GM18909 (cell line): Measurements from ENCODE around the gene SLC38A3.

Experiments
- ATAC-seq: cut with Tn5 transposase; IDR thresholded peaks from one replicate; pipeline ENCODE4 v1.9.1; 2021; ENCODE audit warnings: mild to moderate bottlenecking; ENCODE audit not compliant: unreplicated experiment, poor library complexity

SLC38A3 gene

DNA sequence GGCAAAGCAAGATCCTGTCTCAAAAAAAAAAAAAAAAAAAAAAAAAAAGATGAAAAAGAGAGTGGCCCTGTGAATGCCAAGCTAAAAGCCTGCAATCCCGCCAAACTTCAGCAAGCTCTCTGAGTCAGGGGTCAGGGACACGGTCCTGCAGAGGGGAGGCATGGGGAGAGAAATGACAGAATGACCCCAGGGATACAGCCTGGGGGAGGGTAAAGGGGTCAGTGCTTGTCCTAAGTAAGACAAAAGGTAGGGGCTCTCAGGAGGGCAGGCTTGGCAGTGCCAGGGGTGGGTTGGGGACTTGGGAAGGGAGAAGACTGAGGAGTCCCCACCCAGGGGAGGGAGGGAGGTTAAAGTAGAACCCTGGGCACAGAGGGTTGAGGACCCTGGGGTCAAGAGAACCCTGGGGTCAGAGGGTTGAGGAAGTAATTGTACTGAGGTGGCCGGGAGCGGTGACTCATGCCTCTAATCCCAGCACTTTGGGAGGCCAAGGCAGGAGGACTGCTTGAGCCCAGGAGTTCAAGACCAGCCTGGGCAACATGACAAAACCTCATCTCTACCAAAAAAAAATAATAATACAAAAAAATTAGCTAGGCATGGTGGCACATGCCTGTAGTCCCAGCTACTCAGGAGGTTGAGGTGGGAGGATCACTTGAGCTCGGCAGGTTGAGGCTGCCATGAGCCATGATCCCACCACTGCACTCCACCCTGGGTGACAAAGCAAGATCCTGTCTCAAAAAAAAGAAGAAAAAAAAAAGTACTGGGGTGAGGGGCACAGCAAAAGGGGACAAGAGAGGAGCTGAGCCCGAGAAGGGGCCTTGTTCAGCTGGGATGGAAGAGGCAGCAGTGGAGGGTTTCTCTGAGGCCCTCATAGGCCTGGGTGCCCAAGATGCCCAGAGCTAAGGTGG lies 58.7 kb downstream of the SLC38A3 start:
- ATAC-seq, result no peak

DNA sequence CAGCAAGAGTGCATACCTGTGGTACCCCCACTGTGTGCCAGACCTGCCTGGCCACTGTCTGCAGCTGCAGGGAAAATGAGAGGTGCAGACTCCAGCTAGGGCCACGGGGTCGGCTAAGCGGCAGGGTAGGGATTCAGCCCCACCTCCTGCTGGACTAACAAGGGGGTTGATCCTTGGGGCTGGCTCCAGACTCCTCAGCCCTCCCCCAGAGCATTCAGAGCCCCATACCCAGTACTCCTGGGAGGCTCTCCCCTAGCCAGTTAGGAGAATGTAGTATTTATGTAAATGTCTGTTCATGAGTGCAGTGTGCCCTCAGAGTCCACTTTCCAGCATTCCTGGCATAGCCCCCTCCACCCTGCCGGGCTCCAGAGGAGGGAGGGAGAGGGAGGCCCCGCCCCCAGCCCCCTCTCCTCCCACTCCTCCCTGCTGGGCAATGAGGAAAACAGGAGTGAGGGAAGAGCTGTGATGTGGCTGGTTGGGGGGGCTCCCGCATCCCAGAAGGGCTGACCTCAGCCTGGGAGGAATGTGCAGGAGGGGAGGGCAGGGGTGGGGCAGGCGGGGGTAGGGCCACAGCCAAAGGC lies 59.4 kb downstream of the SLC38A3 start:
- ATAC-seq, result no peak

DNA sequence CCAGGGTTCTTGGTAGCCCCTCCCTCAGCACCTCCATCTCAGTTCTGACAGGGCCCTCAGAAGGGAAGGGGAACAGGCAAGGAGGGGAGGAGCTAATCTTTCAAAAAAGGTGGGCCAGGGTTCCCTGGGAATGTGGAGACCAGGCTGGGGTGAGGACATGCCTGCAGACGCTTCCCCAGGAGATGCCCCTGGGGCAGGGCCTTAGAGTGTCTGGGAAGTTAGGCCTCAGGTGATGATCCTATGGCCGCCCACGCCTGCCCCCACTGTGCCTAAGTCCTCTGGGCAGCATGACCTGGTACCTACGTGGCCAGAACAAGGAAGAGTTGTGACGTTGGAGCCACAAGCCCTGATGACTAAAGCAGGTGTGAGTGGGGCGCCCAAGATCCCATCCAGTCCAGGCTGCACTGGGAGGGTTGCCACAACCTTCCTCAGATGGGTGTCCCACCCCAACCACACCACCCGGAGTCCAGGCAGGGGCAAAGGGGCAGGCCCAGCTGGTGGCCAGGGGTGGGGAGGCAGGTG lies 60.0 kb downstream of the SLC38A3 start:
- no peak for ATAC-seq

DNA sequence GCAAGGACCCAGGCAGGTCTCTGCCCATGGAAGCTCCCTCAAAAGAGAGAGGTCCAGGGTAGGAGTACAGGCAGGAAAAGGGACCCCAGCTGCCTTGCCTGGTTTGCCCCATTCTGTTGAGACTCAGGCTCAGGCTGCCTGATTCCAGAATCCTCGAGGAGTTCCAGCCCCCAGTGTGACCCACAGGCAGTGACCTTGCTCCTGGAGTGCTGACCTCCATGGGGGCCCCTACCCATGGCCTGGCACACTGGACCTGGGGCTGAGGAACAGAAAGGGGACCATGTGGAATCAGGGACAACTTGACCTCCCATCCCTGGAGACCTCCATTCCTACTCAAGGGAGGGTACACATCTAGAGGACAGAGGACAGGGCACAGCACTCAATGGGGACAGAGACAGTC lies 60.5 kb downstream of the SLC38A3 start:
- ATAC-seq, result no peak

DNA sequence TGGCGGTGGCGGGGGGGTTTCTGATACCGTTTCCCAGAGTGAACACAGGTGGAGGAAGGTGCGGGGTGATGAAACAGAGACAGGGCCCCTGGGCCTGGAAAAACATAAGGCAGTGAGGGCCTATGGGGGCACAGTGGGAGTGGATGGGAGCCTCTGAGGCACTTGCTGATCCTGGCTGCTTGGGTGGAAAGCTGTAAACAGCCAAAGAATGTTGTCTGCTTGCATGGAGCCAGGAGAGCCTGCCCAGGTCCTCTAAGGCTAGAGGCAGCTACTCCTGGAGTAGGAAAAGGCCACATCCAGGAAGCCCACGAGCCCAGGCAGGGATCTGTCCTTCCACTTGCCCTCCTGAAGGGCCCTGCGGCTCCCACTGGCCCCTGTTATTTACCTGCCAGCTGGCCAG lies 60.9 kb downstream of the SLC38A3 start:
- ATAC-seq, result no peak

DNA sequence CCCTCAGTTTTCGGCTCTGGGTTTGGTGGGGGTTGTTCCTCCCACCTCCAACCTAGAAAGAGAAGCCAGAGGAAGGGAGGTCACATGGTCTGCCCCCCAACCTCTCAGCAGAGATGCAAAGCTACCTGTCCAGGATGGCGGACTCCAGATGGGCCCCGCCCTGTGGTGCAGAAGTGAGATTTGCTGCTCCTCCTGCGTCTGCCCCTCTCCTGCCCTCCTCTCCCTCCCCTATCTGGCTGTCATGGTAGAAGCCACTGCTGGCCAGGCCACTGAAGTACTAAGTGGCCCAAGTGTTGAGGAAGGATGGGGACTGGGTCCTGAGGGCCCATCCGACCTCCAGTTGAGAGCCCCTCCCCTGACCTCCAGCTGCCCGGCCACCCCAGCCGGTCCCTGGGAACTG lies 61.8 kb downstream of the SLC38A3 start:
- no peak for ATAC-seq

DNA sequence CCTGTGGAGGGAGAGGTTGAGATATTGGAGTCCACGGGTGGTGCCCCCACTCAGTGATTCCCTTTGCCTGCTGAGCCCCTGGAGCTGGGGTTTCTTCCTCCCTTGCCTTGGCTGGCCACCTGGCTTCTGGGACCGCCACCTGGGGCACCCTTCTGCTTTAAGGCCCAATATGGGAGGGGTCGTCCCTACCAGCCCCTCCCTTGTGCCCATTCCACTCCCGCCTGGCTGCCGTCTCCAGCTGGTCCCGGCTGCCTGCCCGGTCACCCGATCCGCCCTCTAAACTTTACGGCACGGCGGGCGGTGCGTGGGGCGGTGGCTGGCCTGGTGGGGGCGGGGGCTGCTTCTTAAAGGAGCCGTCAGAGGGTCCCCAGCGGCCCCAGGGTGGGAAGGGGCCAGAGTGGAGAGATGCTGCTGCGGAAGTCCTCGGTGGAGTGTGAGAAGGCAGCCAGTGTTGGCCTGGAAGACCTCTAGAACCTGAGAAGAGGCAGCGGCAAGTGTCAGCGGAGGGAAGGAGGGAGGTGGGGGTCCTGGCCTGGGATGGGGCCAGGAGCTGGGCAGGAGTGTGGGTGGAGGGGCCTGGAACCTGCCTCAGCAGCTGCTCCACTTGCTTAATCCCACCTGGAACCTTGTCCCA lies 62.3 kb downstream of the SLC38A3 start:
- no peak for ATAC-seq

DNA sequence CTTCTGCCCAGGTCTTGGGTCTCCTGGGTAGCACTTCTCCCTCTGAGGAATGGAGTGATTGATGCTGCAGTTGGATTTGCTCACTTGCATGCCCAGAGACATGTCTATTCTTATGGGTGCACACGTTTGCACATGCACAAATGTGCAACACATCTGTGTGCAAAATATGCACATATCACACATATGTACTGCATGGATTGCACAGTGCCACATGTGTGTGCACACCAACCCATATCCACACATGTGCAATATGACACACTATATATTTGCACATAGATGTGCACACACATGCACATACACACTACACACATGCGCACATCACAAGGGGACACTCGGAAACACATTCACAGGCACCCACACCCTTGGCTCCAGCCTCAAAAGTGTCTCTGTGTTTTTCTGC lies 63.2 kb downstream of the SLC38A3 start:
- ATAC-seq, result no peak

DNA sequence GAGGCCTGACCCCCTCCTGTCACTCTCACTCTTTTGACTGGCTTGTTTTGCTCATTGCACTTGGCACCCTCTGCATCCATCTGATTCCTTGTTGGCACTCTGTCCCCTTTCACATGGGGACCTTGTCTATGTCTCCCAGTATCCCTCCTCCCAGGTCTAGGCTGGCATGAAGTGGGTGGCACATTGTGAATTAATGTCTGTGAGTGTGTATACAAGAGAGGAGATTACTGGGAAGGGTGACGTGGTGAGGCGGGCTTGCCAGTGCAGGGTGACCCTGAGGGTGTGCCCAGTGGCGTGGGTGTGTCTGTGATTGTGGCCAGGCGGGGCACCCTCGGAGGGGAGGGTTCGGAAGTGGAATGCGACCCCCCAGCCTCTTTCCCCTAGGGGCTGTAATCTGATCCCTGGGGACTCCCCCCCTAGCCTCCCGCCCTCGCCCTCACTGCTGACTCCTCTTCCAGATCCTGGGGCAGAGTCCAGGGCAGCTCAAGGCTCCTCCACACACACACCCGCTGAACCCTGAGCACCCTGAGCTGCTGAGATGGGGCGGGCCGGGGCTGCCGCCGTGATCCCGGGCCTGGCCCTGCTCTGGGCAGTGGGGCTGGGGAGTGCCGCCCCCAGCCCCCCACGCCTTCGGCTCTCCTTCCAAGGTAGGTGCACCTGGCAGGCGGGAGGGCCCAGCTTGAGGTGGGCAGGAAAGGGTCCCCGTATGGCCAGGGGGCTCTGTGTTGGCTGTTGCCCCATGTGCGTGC lies 63.8 kb downstream of the SLC38A3 start, which contains the start of gene SEMA3B:
SEMA3B (plus strand) TSS at position 445 of the 749 bp plus-strand sequence; CDS start at position 539, 94 bp downstream.
- no peak for ATAC-seq

DNA sequence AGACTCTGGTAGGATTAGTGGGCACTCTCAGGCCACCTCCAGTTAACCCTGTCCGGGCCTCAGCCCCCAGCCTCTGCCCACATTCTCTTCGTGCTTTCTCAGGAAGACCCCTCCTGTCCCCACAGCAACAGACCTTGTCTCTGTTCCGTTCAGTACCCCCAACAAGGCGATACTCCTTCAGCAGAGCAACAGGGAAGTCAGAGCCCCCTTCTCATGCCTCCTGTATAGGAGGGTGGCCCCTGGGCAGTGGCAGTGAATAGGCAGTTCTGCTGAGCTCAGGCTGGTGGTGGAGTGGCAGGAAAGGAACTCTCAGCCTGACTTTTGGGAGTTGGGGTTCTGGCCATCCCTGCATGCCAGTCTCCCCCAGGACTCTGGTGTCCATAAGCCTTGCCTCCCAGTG lies 64.4 kb downstream of the SLC38A3 start:
- no peak for ATAC-seq

DNA sequence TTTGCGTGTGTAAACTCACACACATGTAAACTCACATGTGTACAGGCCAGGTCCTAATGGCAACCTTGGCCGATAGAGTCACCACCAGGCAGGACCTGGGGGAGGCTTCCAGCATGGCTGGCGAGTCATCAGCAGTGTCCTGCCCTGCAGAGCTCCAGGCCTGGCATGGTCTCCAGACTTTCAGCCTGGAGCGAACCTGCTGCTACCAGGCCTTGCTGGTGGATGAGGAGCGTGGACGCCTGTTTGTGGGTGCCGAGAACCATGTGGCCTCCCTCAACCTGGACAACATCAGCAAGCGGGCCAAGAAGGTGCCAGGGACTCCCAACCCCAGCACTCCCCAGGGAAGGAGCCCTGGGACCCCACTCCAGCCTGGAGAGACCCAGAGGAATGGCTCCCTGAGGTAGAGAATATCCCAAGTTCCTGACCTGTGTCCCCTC lies 64.9 kb downstream of the SLC38A3 start:
- no peak for ATAC-seq

DNA sequence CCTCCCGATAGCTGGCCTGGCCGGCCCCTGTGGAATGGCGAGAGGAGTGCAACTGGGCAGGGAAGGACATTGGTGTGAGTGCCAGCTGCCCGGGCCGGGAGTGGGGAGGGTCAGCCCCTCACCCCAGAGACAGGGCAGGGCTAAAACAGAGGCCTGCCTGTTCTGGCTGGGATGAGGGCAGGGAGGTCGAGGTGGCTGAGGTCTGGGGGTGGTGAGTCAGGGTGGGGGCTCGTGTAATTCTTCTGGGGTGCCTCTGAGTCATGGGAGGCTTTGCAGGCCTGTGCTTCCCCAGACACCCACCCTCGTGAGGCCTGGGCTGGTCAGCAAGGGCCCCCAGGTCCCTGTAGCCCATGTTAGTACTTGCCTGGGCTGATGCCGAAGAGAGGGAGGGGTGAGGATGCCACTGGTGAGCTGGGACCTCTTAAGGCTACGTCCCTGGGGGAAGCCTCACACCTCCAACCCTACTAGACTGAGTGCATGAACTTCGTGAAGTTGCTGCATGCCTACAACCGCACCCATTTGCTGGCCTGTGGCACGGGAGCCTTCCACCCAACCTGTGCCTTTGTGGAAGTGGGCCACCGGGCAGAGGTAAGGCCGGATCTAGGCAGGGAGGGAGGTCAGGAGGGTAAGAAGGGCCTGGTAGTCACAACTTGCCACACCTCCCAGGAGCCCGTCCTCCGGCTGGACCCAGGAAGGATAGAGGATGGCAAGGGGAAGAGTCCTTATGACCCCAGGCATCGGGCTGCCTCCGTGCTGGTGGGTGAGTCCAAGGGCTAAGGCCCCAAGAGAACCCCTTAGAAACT lies 65.6 kb downstream of the SLC38A3 start:
- ATAC-seq, result no peak
